ENCODE measurements around the gene NGDN.

GRCh38 chr14:23436327-23437132 lies 33.0 kb upstream of the NGDN start:
- TF ChIP-seq CTCF (IDR thresholded peaks at IDR 0.05; ENCODE audit: insufficient read depth, low read length, poor library complexity, severe bottlenecking), result no peak
- no peak for TF ChIP-seq EZH2phosphoT487 (conservative IDR thresholded peaks at IDR 0.05; ENCODE audit: low read length)

Measured in SU-DHL-6 (cell line).